Tibial nerve (tissue), 3 donors: Measurements from ENCODE around the gene WDR36.

Experiments used
- POLR2A ChIP-seq, 2 donors: fragments of 450-650 bp; IDR thresholded peaks; one replicate each; pipeline ENCODE4 v1.6.1; 2017; ENCODE audit warnings: antibody characterized with exemption in 2 of 2, mild to moderate bottlenecking in 2 of 2, moderate library complexity in 2 of 2
- TF ChIP-seq, protein P1 (sequence below), 5 experiments: fragments of 200-600 bp in 3 of 5; fragments of 450-650 bp in 2 of 5; sonication (generic) in 3 of 5; IDR thresholded peaks; one replicate each; pipeline ENCODE4 v1.5.1; 2016 to 2019; ENCODE audit warnings: antibody characterized with exemption in 5 of 5, mild to moderate bottlenecking in 3 of 5, moderate library complexity in 2 of 5

DNA sequence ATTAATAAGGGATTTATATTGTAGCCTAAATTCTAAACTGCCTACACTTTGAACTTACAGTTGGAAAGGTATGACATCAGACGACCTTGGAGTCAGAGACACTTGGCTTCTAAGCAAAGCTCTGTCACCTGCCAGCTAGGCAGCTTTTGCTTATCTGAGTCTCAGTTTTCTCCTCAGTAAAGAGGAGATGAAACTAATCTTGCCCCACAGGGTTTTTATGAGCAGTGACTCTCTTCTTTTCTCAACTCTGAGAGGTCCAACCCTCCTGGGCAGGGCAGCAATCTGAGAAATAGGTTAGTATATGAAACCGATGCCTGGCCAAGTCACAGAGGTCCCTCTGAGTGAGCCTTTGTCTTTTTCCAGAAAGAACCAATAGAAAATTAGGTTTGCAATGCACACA lies 53.9 kb downstream of the WDR36 start:
- no peak for TF ChIP-seq POLR2A (IDR thresholded peaks at IDR 0.05)
- TF ChIP-seq, protein P1, sequence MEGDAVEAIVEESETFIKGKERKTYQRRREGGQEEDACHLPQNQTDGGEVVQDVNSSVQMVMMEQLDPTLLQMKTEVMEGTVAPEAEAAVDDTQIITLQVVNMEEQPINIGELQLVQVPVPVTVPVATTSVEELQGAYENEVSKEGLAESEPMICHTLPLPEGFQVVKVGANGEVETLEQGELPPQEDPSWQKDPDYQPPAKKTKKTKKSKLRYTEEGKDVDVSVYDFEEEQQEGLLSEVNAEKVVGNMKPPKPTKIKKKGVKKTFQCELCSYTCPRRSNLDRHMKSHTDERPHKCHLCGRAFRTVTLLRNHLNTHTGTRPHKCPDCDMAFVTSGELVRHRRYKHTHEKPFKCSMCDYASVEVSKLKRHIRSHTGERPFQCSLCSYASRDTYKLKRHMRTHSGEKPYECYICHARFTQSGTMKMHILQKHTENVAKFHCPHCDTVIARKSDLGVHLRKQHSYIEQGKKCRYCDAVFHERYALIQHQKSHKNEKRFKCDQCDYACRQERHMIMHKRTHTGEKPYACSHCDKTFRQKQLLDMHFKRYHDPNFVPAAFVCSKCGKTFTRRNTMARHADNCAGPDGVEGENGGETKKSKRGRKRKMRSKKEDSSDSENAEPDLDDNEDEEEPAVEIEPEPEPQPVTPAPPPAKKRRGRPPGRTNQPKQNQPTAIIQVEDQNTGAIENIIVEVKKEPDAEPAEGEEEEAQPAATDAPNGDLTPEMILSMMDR (IDR thresholded peaks at IDR 0.05), result no peak
